HFF-Myc (cell line): Measurements from ENCODE around the gene LMCD1.

Source experiments
- DNase-seq: peaks from one replicate; pipeline ENCODE4 v3.0.0-alpha.2; 2011; ENCODE audit warnings: low read depth; ENCODE audit errors: extremely low read depth
- H3K4me3 ChIP-seq: replicated peaks from 2 replicates; pipeline ENCODE4 v1.5.1; 2011; ENCODE audit warnings: low read depth, mild to moderate bottlenecking, control low read depth, low read length
- CTCF ChIP-seq: IDR thresholded peaks from 2 replicates; pipeline ENCODE4 v1.5.1; 2012; ENCODE audit warnings: mild to moderate bottlenecking, low read depth, low read length, control low read depth; ENCODE audit errors: missing control alignments

LMCD1 gene

DNA sequence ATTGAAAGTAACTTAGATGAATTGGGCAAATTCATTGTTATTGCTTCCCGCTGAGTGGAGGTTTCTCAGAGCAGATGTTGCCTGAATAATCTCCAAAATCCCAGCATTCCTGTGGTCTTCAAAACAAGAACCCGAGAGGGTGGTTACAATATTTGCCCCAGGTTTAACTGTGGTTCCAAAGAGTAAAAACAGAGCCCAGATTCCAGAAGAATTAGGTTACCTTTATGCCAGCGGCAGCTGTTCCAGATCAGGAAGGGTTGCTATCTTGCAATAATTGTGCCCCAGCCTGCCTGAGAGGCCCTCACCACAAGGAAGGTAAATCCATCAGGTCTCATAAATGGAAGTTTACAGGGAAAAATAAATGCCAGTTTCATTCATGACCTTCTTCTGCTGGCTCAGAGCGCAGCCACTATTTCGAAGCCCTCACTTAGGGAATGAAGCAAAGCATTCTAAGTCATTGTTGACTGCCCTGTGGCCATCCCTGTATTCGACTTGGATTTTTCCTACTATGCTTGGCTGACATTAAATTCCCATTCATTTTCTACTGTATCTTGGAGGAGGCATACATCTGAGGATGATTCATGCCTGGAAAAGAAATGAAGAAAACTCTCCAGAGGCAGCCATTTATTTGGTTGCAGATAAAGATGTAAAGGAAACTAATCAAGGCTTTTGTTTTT is 88.4 kb downstream of the LMCD1 start:
- no peak for TF ChIP-seq CTCF
- no peak for DNase-seq
- no peak overlapping the region for H3K4me3 ChIP-seq

DNA sequence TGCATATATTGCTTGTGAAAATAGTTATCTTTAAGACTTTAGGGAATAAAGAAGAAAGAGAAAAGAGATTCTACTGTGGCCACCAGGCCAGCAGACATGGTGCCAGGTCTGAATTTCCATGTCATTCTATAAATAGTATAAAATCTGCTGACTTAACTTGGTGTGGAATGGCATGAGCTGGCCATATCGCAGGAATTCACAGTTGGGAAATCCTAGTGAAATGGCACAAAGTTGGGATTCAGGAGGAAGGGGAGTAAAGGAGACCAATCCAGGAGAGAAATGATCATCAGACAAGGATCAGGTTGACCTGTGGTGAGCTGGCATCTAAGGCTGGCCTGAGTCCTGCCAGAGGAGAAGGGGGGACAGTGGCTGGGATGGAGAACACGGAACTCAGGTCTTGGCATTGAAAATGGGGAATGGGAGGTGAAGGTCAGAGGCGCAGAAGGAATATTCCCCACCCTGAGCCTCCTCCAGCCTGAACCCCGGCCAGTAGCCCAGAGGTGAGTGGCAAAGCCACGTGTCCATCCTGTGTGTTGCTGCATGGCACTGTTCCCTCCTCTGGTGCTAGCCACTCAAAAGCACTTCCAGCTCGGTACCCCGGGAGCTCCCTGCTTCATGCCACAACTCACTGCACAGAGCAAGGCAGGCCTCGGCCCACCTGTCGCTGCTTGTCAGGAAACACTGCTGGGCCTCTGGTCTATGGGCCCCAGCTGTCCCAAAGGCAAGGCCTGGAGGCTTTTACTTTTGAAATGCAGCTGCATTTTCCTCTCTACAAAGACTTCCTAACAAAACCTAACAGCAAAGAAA is 91.6 kb downstream of the LMCD1 start:
- DNase-seq = no peak
- no peak overlapping the region for H3K4me3 ChIP-seq

GRCh38 chr3:8595252-8595651 is 93.6 kb downstream of the LMCD1 start:
- no peak overlapping the region for H3K4me3 ChIP-seq
- no peak for DNase-seq
- no peak for TF ChIP-seq CTCF

More for the DNA sequence above, 91.6 kb downstream of the LMCD1 start:
- no peak for TF ChIP-seq CTCF

DNA sequence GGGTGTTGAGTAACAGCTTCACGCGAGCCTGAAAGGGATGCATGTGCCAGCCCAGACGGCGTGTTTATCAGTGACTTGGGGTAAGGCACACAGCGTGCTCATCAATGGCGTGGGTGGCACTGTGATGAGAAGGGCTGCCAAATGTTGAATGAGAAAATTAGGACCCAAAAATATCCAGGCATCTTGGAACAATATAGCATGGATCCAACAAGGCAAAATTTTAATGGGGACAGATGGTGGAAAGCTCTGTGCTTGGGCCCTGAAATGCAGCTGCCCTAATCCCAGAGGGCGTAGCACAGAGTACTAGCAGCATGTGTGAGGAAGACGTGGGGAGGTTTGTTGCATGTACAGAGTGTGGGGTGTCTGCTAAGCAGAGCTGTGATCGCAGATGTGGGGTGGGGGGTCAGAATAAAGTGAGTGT is 94.1 kb downstream of the LMCD1 start:
- DNase-seq = no peak
- no peak overlapping the region for H3K4me3 ChIP-seq
- no peak for TF ChIP-seq CTCF

GRCh38 chr3:8596321-8597218 is 94.9 kb downstream of the LMCD1 start:
- no peak overlapping the region for H3K4me3 ChIP-seq
- no peak for TF ChIP-seq CTCF
- no peak for DNase-seq

DNA sequence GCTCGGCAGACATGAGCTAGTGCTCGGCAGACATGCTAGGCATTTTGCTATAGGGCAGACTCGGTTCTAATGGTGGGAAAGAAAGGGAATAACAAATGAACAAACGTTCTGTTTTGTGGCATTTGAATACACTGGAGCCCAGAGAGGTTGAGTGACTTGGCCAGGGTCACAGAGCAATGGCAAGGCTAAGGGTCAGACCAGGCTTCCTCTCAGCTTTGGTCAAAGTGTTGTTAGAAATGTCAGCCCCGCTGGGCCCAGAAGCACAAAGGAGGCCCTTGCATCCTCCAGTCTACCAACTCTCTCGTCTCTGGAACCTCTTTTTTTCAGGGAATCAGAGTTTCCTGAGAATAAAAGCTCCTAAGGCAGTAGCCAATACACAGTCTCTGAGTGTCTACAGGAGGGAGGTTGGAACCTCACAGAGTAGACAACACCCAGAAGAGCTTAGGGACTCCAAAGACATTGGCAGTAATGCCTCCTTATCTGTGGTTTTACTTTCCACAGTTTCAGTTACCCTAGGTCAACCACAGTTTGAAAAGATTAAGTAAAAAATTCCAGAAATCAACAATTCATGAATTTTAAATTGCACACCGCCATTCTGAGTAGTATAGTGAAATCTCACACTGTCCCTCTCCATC is 95.7 kb downstream of the LMCD1 start:
- no peak for TF ChIP-seq CTCF
- H3K4me3 ChIP-seq = no peak overlapping the region
- DNase-seq = no peak
